T1000 (cell line): ENCODE data around the gene ZFPM1.

ENCODE experiments used
- DNase-seq: peaks from one replicate; lab custom pipeline; 2025; ENCODE audit warnings: mixed read lengths; lab: John Stamatoyannopoulos, UW

The ZFPM1 gene

DNA sequence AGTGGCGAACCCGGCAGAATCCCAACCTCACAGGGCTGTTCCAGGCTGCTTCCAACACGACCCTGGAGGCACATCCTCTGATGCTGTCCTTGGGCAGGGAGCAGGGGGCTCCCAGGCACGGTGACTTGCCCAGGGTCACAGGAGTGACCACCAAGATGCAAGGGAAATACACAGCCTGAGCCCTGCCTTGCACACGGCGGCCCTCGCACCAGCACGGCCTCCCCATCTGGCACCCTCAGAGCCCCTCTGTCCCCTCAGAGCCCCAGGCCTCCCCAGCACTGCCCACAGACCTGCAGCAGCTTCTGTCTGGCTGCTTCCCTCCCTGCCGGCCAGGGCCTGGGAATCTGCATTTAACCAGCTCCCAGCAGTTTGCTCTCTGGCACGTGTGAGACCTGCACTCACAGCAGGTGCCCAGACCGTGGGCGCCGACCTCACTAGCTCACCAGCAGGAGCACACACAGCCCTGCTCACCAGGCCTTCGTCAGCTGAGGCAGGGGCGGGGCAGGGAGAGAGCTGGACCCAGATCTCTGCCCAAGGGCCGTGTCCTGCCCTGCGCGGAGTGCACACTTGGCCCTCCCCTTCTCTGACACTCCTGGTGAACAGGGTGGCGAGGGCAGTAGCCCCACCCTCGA lies 87.4 kb downstream of the ZFPM1 start:
- DNase-seq = no peak

DNA sequence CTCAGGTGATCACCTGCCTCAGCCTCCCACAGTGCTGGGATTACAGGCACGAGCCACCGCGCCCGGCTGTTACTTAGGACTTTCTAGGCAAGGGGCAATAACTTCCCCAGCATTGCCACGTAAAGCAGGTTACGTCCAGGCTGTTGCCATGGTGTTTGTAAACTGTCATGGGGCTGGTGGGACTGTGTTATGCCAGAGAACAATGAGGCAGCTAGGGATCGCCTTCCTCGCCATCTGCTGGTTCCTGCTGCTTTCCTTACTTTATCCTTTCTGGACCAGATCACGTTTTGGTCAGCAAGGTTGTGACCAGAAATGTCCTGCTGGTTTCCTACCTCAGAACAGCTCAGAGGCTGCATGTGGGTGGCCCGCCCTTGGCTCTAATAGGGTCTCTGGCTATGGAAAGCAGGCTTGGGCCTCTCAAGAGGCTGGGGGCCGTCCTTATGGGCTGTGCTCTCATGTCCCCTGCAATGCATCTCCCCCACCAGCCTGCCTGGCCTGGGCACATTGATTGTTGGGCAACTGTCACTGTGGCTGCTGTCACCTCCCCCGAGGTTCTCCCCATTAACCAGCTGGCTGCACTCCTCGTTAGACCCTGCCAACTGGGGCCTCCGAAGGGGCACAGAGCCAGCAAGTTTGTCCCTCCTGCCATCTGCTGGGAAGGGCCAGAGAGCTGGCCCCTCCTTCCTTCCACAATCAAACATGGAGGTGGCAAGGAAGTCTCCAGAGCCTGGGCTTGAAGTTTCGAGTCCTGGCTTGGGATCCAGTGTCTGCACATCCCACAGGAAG lies 88.9 kb downstream of the ZFPM1 start:
- DNase-seq = no peak

DNA sequence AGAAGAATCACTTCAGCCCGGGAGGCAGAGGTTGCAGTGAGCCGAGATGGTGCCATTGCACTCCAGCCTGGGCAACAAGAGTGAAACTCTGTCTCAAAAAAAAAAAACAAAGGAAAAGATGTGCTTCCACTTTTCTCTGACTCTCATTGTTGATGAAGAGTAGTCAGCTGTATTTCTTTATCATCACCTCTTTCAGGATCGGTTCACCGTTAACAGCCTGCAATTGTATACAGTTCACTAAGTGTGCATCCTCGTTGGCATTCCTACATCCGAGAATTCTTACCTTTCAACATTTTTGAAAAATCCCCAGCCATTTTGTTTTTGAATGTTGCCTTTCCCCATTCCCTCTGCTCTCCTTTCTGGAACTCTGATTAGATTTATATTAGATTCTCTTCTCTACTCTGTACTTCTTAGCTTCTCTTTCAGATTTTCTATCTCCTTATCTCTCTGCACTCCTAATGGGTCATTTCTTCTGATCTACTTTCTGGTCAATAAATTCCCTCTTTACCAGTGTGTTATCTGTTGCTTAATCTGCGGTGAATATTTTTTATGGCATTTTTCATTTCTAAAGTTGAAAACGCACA lies 90.2 kb downstream of the ZFPM1 start:
- DNase-seq = no peak

DNA sequence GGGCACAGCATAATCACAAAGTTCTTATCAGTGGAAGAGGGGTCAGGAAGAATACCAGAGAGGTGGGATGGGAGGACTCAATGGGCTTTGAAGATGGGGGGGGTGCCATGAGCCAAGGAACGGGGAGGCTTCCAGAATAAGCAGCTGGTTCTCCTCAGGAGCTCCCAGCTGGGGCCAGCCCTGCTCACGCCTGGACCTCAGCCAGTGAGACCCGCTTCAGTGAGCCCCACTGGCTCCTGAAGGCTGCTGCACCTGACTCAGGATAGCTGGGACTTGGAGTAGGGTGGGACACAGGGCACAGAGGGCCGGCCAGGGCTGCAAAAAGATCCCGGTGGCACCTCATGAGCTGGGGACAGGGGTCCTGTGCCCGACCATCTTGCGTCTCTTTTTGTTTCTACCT lies 92.7 kb downstream of the ZFPM1 start:
- no peak for DNase-seq

DNA sequence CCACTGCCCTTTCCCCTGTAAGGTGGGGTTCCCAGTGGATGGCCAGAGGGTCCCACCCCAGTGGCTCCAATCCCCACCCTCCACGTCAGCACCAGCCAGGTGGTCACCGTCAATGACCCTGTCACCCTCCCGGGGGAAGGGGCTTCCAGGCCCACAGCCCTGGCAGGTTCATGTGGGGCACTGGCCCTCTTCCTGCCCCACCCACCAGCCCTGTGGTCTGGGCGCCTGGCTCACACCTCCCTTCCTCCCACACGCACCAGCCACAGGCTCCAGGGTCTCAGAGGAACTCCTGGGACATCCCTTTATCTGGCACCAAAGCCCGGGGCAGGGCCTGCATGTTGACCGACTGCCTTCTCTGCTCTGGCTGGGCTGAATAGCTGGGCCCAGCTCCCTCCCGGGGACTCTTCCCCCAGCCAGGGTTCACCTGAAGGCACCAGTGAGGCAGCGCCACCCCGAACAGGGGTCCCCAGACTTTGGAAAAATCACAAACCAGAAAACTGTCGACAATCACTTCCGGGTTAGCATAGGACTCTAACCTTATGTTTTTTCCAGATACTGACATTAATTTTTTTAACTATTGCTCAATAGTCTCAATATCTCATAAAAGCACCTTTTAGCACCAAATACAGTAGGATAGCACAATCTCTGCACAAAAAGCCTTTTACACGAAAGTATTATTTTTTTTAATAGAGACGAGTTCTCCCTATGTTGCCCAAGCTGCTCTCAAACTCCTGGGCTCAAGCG lies 95.2 kb downstream of the ZFPM1 start:
- no peak for DNase-seq

DNA sequence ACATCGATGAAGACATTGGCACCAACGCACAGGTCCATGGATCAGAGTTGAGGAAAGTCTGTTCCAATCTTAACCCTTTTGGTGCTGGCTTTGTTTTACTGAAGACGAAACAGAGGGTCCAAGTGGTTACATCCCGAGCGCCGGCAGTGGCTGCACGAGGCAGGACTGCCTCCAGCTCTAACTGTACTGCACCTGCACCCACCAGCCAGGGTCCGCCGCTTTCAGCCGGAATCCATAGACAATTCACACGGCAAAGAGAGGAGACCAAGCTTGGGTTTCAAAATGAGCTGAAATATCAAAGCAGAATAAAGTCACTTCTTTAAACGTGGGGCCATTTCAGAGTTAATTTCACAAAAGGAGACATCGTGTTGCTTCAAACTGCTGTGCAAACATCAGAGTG lies 95.9 kb downstream of the ZFPM1 start:
- DNase-seq = no peak

DNA sequence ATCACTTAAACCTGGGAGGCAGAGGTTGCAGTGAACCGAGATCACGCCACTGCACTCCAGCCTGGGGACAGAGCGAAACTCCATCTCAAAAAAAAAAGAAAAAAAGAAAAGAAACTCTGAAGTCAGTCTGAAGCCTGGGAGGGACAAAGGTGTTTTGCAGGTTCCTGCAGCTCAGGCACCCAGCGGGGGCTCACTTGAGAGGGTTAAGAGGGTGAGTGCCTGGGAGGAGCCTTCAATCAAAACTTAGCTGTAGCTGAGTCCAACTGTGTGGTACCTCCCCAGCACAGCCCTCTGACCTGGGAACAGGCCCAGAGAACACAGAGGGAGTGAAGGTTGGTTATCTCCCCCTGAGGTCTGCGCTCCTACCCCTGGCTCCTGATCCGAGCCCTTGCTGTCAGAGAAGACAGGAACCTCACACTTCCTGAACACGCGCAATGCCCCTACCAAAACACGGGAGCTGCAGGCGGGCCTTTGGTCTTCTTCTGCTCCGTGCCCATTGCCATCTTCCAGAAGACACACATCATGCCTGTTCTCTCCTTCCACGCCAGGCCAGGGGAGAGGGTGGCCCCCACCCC lies 96.7 kb downstream of the ZFPM1 start:
- no peak for DNase-seq

DNA sequence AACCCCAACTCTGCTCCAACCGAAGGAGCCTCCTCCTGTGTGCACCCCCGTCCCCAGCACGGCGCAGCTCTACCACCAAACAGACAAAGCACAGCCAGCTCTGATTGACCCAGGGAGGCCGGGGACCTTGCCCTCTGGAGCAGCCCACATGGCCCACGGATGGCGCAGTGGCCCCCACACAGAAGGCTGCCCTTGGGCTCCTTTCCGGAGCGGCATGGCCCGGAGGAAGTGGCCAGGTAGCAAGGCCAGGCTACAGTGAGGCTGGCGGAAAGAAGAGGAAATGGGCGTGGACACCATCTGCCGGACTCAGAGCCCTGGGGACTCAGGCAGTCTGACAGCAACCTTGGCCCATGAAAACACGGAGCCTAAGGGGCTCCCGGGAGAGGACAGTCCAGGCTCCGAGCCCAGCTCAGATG lies 97.2 kb downstream of the ZFPM1 start:
- DNase-seq = no peak

DNA sequence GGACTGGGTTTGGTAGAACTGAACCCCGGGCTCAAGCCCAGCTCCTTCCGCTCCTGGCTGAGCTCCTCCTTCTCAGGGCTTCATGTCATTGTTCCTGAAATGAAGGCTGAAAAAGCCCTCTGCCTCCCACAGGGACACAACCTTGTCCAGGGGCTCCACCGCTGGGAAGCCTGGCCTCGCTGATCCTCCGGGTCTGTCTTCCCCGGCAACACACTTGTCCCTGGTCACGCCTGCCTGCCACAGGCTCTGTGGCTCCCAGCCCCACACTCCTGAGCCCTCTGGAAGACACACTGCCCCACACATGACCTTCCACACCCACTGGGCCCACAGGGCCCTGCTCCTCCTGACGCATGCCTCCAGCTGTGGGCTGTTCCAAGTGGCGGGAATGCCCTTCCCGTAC lies 99.1 kb downstream of the ZFPM1 start:
- DNase-seq = no peak

DNA sequence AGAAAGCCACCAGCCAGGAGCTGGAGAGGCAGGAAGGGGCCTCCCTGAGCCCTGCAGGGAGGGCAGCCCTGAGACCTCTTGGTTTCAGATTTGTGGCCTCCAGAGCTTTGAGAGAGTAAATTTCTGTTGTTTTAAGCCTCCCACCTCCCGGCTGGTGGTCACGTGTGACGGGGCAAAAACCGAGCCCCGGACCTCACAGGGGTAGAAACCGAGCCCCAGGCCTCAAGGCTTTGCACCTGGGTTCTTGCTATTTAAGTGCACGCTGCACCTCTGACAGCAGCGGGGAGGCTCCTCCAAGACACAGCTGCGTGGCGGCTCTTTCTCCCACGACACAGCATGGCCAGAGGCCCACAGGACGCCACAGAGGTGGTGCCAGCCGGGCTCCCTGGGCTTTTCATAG lies 99.7 kb downstream of the ZFPM1 start:
- DNase-seq = no peak

DNA sequence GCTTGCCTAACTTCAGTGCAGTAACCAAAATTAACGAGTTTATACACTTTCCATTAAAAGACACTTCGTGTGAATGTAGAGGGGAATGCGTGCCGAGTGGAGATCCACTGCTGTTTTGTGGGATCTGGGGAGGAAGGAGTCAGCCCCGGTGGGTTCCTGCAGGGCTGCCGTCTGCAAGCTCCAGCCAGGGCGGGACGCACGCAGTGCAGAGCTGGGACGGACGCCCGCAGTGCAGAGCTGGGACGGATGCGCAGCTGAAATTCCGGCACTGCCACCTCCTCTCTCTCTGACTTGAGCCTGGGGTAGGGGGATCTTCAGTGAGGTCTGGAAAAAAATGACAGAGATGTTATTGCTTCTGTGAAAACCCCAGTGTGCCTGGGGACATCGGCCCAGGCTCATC lies 100.7 kb downstream of the ZFPM1 start:
- DNase-seq = no peak

DNA sequence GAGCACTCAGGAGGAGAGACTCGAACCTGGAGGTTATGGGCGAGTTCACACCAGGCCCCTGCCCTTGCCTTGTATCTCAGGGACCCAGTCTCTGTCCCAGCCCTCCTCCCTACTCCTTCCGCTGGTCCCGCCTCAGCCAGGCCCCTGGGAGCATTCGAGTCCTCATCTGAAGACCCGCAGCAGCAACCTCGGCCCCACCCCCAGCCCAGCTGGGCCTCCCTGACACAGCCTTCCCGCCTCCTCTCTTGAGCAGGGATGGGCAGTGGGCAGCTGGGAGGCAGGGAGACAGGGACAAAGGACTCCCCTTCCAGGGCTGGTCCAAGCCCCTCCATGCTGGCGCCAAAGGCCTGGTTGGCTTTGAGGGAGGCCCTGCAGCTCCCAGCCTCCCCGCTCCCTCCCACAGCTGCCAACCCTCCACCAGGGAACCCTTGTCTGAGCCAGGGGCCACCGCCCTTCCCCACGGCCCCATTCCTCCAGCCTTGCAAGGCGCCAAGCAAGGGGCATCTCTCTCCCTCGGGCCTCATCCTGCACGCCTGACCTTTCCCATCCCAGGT lies 101.7 kb downstream of the ZFPM1 start:
- DNase-seq = no peak

DNA sequence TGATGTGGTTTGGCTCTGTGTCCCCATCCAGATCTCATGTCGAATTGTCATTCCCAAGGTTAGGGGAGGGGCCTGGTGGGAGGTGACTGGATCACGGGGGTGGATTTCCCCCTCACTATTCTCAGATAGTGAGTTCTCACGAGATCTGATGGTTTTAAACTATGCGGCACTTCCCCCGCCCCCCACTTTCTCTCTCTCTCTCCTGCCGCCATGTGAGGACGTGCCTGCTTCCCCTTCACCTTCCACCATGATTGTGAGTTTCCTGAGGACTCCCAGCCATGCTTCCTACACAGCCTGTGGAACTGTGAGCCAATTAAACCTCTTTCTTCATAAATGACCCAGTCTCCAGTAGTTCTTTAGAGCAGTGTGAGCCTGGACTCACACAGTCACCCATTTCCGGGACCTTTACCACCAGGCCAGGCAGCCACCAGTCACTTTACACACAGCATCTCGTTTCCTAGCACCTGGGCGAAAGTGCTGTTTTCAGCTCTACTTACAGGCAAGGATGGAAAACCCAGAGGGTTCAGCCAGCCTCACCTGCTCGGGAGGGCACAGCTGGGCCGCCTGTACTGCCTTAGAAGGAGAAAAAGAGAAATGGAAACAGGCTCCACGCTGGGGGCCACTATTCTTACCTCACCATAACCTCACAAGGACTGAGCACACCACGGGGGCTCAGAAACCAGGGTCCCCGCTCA lies 103.4 kb downstream of the ZFPM1 start:
- DNase-seq = no peak

DNA sequence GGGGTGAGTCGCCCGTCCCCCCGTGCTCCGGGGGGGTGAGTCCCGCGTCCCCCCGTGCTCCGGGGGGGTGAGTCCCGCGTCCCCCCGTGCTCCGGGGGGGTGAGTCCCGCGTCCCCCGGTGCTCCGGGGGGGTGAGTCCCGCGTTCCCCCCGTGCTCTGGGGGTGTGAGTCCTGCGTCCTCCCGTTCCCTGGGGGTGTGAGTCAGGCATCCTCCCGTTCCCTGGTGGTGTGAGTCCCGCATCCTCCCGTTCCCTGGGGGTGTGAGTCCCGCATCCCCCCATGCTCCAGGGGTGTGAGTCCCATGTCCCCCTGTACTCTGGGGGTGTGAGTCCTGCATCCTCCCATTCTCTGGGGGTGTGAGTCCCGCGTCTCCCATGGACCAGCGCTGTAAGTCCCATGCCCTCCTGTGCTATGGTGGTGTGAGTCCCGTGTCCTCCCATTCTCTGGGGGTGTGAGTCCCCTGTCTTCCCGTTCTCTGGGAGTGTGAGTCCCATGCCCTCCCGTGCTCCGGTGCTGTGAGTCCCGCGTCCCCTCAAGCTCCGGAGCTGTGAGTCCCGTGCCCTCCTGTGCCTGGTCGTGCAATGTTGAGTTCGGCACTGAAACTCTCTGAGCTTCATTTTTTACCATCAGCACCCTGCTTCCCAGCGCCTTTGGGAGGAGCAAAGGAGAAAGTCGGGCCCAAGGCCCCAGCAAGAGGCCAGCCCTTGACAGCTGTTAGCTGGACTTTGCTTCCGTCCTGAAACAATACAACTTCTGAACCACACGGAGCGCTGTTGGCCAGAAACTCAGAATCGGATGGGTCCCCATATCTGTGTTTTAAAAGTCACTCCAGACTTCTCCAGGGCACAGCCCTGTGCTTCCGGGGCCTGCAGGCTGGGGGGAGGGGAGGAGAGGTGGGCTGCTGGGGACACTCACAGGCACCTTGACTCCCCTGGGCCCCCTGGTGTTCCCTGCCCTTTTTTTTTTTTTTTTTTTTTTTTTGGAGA lies 105.7 kb downstream of the ZFPM1 start:
- no peak for DNase-seq

DNA sequence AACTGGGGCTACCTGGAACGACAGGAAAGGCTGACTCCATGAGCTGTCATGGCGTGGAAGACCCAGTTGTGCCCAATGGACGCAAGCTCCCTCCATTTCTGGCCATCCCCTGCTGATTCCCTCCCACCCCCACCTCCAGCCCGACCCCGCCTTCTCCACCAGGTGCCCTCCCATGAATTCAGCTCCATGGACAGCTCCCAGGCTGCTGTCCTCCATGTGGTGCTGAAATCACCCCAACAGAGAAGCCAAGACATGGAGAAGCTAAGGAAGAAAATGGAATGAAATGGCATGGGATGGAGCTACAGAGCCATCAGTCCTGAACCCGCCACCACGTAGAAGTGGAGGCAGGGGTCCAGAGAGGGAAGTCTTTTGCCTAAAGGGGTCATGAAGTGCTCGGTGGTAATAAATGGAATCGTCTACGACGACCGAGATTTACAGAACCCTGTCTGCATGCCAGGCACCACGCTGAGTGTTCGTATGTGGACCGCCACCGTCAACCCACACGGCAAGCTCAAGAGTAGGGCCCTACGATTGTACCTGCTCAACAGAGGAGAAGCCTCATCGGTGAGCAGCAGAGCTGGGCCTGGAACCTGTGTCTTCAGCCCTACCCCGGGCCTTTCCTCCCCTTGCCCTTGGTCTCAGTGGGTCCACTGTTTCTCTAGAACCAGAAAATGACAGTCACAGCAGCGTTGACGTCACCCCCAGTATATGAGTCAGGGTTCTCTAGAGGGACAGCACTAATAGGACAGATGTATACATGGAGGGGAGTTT lies 107.8 kb downstream of the ZFPM1 start:
- no peak for DNase-seq

DNA sequence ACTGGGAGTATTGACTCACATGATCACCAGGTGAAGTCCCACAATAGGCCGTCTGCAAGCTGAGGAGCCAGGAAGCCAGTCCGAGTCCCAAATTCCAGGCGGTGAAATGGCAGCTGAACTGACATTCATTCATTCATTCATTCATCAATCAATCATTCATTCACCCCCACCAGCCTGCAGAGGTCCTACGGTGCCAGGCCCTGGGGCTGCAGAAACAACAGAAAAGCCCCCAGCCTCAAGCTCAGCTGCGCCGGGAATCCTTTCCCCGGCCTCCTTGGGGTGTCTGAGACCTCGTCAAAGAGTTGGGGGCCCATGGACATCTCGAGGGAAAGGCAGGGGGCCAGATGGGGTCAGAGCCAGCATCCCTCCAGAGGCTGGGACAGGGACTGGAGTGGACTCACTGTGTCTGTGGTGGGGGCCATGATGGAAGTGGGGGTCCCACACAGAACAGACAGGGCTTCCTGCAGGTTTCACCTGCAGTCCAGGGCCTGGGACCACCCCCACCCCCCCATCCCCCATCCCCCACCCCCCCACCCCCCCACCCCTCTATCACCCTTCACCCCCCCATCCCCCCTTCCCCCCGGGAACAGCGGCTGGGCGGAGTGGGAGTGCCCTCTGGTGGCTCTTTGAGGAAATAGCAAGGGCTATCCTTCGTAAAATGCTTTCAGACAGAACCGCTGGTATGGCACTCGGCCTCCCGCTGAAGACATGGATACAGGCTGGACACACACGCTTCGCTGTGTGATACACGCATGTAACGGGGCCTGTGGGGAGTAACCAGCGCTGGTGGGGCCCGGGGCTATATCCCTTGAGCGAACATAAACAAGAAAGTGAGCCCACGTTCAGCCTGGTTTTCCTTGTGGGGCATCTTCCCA lies 108.6 kb downstream of the ZFPM1 start:
- no peak for DNase-seq

DNA sequence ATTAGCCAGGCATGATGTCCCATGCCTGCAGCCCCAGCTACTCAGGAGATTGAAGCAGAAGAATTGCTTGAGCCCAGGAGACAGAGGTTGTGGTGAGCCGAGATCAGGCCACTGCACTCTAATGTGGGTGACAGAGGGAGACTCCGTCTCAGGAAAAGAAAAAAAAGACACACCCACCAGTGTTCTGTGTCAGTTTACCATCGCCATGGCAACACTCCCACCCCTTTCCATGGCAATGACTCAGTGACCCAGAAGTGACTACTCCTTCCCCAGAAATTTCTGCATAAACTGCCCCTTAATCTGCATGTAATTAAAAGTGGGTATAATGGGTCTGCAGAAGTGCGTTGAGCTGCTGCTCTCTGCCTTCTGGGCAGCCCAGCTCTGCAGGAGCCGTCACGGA lies 113.1 kb downstream of the ZFPM1 start:
- DNase-seq = no peak
